Left forelimb (tissue), 1 donor: Measurements from ENCODE around the gene RNF130.

Source experiments
- DNase-seq: peaks from one replicate; pipeline ENCODE4 v3.0.0-alpha.2; 2018; ENCODE audit warnings: low spot score

Gene RNF130

DNA sequence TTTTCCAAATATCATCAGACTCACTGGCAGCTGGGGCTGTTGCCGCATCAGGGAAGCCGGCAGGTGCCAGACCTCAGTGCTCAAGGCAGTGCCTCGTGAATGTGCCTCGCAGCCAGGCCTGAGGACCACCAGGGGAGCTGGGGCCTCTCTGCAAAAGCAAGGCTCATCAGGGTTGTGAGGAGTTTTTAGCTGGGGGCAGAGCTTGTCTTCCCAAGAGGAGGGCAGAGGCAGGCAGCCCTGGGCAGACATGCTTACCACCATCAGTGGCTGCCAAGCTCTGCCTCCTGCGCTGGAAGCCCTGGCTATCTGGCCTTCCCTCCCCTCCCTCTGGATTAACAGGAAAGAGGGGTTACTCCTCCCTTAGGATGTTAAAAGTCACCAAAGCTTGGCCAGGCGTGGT is 155.0 kb downstream of the RNF130 start:
- no peak for DNase-seq

DNA sequence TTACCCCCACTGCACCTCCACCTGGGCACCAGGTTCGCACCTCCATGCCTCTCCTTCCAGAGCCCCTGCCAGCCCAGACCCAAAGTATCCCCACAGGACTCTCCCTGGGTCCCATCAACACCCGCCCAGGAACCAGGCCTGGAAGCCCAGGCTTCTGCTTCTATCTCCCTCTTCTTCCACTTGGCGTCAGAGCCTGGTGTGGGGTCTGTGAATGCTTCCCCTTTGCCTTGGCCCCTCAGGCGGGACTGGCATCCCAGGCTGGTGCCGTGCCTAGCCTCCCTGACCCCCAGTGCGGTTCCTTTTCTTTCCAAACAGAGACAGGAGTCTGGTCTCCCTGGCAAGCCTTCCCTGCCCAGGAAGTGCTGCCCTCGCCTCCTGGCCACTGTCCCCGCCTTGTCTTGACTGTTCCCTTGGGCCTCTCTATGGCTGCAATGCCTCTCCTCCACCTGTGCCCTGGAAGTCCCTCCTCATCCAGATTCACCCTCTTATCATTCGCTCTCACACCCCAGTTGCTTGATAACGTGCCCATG is 156.1 kb downstream of the RNF130 start:
- no peak for DNase-seq

DNA sequence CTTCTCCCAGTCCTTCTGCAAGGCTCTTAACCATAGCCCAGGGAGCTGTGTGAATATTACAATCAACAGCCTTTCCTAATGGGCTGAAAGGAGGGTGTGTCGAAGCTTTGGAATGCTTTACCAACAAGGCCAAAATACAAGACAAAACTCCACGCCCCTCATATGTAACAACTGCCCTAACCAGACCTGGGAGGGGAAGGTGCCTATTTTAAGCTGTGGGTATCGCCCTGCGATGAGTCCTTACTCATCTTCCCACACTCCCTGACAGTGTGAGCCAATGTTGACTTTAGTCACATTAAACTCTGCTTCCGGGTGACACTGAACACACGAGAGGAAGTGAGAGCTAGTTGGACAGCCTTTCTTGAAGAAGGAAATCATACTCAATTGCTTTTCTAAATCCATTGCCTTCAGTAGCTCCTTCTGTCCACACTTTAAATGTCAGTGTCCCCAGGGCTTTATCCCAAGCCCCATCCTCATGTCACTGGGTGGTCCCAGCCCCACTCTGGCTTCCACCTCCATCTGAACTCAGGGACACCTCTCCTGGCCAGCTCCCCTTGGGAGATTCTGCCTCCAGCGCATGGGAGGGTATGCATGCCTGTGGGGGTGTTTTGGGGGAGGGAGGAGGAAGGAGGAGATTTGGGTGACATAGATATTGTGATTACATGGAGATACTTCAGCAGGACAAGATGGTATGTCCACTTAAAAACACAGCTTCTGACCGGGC is 157.4 kb downstream of the RNF130 start:
- no peak for DNase-seq

DNA sequence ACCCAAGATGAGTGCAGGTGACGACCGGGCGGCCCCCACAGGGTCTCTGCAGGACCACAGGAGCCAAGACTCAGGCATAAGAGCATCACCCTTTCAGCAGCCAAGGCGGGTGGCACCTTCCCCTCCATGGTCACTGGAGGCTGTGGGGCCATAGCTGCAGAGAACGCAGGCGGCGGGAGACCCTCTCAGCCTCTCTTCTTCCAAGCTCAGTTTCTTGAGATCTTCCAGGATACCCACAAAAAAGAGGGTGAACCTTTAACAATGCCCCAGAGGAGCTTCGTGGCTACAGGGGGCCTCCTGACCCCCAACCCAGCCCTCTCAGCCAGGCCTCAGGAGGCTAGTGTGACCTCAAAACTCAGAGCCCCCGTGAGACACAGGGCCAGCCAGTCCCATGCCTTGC is 158.1 kb downstream of the RNF130 start:
- no peak for DNase-seq

DNA sequence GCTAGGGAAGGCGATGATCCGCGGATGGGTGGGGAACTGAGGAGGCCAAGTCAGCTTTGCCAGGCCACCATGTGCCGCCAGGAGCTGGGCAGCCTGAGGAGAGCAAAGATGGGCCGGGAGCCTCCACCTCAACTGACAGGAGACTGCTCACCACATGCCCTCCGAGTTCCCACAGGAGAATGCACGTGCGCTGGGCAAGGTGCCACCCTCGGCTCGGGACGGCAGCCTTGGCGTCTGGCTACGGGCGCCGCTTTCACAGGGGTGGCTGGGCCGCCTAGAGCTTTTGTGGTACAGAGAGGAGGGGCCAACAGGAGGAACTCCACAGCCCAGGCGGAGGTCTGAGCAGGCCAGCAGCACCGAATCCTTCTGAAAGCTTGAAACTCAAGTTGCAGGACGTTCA is 158.6 kb downstream of the RNF130 start:
- no peak for DNase-seq

DNA sequence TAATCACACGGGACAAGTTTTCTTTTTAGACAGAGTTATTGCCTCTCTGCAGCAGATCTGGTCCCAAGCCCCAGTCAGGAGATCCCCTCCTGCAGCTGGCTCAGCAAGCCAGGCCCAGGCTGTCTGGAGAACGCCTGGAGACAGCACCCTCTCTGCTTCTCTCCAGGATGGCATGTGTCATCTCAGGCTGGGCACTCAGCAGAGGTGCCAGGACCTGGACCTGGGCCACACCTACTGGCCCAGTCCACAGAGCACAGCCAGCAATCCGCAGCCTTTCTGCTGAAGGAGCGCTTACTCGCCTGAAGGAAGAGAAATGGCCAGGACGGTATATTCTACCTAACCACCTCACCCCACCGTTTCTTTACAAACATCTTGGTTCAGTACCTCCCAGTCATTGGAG is 159.2 kb downstream of the RNF130 start:
- no peak for DNase-seq

DNA sequence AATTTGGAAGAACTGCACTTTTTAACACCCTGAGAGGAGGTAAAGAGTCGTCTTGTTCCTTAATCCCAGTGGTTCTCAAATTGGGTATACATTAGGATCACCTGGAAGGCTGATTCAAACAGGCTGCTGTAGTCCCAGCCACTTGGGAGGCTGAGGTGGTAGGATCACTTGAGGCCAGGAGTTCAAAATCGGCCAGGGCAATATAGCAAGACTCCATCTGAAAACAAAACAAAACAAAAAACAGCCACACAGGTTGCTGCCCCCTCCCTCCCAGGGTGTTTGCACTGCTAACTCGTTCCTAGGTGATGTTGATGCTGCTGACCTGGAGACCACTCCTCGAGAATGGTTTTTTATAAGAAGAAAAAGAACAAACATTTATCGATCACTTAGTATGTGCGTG is 162.3 kb downstream of the RNF130 start:
- DNase-seq, result no peak

DNA sequence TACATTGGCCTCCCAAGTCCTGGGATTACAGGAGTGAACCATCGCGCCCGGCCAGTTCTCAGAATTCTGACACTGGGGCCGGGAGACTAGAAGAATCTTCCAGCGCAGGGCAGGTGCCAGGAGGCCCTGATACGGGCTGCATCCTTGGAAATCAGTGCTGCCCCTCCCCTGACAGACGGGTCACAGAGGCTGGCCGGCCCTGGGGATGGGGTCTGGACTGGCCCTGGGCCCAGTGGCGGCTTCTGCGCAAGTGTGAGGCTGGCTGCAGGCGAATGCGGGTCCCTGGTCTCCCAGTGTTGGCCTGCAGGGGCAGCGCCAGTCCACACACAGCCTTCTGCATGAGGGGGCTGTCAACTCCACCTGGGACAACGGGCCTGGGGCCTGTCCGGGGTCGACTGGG is 163.0 kb downstream of the RNF130 start:
- DNase-seq, result no peak

DNA sequence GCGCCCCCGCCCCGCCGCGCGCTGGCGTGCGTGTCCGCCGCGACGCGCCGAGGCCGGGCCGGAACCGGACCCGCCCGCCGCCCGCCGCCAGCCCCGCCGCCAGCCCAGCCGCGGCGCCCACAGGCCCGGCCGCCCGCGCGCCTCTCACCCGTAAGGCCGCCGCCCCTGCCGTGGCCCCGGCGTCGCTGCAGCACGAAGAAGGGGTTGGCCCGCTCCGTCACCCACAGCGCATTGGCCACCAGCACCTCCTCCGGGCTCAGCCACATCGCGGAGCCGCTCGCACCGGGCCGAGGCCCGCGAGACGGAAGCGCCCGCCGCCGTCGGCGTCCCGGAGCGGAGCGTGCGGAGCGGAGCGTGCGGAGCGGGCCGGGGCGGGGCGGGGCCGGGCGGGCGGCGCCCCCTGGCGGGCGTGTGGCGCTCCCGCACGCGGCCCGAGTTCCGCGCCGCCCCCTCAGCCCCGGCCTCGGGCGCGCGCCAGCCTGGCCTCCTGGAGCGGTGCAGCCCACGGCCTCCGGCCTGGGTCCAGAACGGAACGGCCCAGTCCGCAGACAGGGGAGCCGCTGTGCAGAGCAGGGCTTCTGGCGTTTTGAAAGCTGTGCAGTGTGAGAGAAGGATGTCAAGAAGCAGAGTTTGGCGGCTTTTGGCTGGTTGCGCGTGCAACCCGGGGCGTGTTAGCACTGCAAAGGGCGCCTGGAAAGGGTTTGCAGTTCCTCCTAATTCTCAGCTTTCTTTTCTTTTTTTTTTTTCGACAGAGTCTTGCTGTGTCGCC is 163.8 kb downstream of the RNF130 start, which contains the start of gene TBC1D9B:
TBC1D9B (minus strand) TSS at position 342 of the 769 bp plus-strand sequence; CDS start at position 266, 76 bp downstream.
- DNase-seq, result peak; percentile 89

DNA sequence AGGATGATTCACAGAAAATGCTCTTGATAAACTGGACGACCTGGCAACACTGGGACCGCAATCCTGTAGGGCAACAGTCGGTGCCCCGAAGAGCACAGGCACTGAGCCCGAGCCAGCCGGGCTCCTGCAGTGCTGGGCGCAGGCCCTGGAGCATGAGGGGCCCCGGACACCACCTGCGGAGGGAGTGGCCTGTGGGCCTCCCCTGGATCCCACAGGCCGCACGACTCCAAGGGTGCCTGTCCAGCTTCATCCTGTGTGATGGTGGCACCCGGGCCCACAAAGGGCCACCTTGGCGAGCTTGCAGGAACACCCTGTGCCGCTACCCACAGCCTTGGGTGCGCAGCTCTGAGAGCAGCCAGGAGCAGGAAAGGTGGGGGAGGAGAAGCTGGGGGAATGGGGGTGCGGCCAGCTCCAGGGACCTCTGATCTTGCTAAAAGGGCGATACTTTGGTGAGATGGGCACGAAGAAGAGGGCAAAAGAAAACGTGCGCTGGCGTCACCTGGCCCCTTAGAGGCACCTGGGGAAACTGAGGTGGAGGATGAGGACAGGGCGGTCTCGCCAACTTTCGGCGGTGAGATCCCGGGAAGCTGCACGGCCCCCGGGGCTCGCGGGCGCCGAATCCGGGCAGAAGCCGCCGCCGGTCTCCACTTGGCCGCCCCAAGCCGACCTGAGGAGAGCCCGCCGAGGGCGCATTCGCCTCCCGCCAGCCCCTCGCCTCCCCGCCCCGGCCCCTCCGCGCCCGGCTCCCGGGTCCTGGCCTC is 164.6 kb downstream of the RNF130 start:
- no peak for DNase-seq

DNA sequence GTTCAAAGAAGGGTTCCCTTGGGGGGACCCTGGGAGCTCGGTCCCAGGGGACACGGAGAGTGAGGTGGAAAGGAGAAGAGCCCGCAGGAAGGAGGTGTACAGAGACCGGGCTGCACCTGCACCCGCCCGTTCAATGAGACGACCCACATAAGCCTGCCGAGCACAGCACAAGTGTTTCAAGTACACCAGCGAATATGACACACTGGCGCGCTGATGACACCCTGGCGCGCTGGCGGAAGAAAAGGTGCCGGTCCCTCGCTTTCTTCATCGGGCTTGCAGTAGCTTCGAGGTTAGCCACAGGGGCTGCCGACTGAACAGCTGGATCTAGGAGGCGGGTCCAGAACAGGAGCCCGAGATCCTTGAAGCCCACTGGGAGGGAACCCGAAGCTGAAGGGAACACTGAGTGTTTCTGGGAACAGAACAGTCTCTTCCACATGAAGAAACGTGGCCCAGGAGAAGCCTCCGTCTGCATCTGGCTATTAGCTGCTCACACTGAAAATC is 165.2 kb downstream of the RNF130 start:
- no peak for DNase-seq

DNA sequence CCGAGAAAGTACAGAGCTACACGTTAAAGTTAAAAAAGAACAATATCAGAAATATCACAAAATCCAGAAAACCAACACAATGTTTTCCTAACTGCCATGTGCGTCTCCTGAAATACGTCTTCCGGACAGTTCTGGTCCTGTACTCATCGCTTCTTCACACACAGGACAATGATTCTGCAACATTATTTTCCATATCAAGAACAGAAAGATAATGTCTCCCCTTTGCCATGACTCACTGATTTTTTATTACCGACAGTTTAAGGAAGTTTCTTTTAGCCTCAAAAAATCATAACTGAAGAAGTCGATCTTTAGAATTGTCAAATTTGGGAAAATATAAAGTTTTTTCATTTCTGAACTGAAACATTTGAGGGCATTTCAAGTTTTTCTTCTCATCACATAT is 166.4 kb downstream of the RNF130 start:
- no peak for DNase-seq
